Testis (tissue), 3 donors: ENCODE results near the gene EPS15. TPM values are rescaled to one million over a fixed set of nuclear protein-coding genes. Genes with fewer than 3 reads are reported as not detected.
"Not testable (repeated sequence)": the region's sequence is repeated elsewhere in the genome, so short reads cannot be mapped to it uniquely, and the experiment has no call there.

Experiments
- DNase-seq: peaks from one replicate; pipeline ENCODE4 v3.0.0-alpha.2; 2019
- H3K27ac ChIP-seq, 2 donors: fragments of 200-600 bp; sonication (generic); one replicate each; pipeline ENCODE4 v1.5.1; 2019
- H3K27me3 ChIP-seq: fragments of 200-600 bp; sonication (generic); one replicate; pipeline ENCODE4 v1.5.1; 2019
- H3K36me3 ChIP-seq: fragments of 200-600 bp; sonication (generic); one replicate; pipeline ENCODE4 v1.5.1; 2017; ENCODE audit warnings: low read depth; ENCODE audit errors: missing control alignments
- H3K4me1 ChIP-seq: fragments of 200-600 bp; sonication (generic); one replicate; pipeline ENCODE4 v1.5.1; 2019
- H3K4me3 ChIP-seq, 2 donors: fragments of 200-600 bp; sonication (generic); one replicate each; pipeline ENCODE4 v1.5.1; 2017 to 2019
- H3K9me3 ChIP-seq: fragments of 200-600 bp; sonication (generic); one replicate; pipeline ENCODE4 v1.5.1; 2017
- POLR2A ChIP-seq: fragments of 450-650 bp; IDR thresholded peaks from one replicate; pipeline ENCODE4 v1.6.1; 2017; ENCODE audit warnings: antibody characterized with exemption, mild to moderate bottlenecking, moderate library complexity
- WGBS, 2 donors: methylation state at CpG; one replicate each; pipeline ENCODE4 v1.1.5; 2018; 5-methylcytosine and 5-hydroxymethylcytosine counted together
- intact Hi-C: fragments of 100-400 bp; cut with DNase I; formaldehyde crosslinking; loops from one replicate; pipeline ENCODE4 v1.15.1; 2023; ENCODE audit warnings: low total_unique reads
- polyA plus RNA-seq: library from polyadenylated mRNA; stranded (reverse); fragments of 350-450 nt; fragmentation: Illumina TruSeq; extraction: RNeasy Lipid Tissue Mini Kit (QIAGEN cat#74804); gene quantifications from one replicate; pipeline ENCODE4 v1.2.3, GENCODE V29; 2014; ENCODE audit warnings: low read depth, low replicate concordance; ENCODE audit not compliant: insufficient read depth
- total RNA-seq, 2 donors: library from RNA; depleted of rRNA; stranded (reverse); fragments of >200 nt; gene quantifications; one replicate each; pipeline ENCODE4 v1.2.3, GENCODE V29; 2016
- TF ChIP-seq, protein P1 (sequence below), 3 experiments: fragments of 450-650 bp in 2 of 3; fragments of 200-600 bp in 1 of 3; sonication (generic) in 1 of 3; IDR thresholded peaks; one replicate each; pipeline ENCODE4 v1.5.1; 2016 to 2019; ENCODE audit warnings: antibody characterized with exemption in 3 of 3, mild to moderate bottlenecking in 2 of 3, moderate library complexity in 1 of 3

The EPS15 gene
- total and polyA plus RNA-seq, 3 donors from 2014 or later: 77.2 to 127 (median 108) TPM

DNA sequence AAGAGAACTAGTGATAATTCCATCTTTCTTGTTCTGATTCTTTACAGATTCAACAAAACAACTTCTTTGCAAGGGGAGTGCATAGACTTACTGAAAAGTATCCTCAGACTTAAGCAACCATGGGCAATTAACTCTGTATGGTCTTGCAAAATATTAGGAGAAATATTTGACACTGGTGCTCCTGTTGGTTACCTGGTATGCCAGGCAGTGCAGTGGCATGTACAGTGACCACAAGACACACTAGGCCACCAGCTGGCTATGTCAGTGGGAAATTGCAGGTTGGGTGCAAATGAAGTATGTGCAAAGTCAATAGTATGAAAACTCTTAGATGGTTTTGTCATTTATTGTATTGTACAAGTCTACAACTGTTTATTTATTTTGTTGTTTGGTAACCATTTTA is 34.5 kb downstream of the EPS15 start:
- no peak overlapping the region for H3K4me3 ChIP-seq
- no peaks in the 10 kb centered on the region for H3K36me3 ChIP-seq
- no peak overlapping the region for H3K27ac ChIP-seq
- intact Hi-C loops: no loop called here
- H3K27me3 ChIP-seq: no peaks in the 10 kb centered on the region
- TF ChIP-seq, protein P1, sequence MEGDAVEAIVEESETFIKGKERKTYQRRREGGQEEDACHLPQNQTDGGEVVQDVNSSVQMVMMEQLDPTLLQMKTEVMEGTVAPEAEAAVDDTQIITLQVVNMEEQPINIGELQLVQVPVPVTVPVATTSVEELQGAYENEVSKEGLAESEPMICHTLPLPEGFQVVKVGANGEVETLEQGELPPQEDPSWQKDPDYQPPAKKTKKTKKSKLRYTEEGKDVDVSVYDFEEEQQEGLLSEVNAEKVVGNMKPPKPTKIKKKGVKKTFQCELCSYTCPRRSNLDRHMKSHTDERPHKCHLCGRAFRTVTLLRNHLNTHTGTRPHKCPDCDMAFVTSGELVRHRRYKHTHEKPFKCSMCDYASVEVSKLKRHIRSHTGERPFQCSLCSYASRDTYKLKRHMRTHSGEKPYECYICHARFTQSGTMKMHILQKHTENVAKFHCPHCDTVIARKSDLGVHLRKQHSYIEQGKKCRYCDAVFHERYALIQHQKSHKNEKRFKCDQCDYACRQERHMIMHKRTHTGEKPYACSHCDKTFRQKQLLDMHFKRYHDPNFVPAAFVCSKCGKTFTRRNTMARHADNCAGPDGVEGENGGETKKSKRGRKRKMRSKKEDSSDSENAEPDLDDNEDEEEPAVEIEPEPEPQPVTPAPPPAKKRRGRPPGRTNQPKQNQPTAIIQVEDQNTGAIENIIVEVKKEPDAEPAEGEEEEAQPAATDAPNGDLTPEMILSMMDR (IDR thresholded peaks at IDR 0.05): no peak
- TF ChIP-seq POLR2A: no peak
- H3K9me3 ChIP-seq: no peaks in the 10 kb centered on the region
- DNase-seq: no peak
- peaks cover 6% of the 10 kb centered on the region for H3K4me1 ChIP-seq

DNA sequence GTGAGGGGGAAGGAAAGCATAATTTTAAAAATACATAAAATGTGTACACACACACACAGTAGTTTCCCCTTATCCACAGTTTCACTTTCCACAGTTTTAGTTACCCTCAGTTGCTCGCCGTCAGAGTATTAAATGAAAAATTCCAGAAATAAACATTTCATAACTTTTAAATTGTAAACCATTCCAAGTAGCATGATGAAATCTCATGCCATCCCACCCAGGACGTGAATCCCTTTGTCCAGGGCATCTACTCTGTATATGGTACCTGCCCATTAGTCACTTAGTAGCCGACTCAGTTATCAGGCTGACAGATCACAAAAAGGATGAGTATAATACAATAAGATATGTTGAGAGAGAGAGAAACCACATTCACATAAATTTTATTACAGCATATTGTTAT is 36.2 kb downstream of the EPS15 start:
- no peaks in the 10 kb centered on the region for H3K36me3 ChIP-seq
- DNase-seq: no peak
- H3K4me1 ChIP-seq: peaks cover 6% of the 10 kb centered on the region
- WGBS, 2 donors: 83 to 87% methylated on average over 4 of the region's 4 CpGs
- no peak overlapping the region for H3K4me3 ChIP-seq
- no peak overlapping the region for H3K27ac ChIP-seq
- no peaks in the 10 kb centered on the region for H3K27me3 ChIP-seq
- TF ChIP-seq, protein P1 (IDR thresholded peaks at IDR 0.05): no peak
- no peak for TF ChIP-seq POLR2A
- intact Hi-C loops: no loop called here
- no peaks in the 10 kb centered on the region for H3K9me3 ChIP-seq

DNA sequence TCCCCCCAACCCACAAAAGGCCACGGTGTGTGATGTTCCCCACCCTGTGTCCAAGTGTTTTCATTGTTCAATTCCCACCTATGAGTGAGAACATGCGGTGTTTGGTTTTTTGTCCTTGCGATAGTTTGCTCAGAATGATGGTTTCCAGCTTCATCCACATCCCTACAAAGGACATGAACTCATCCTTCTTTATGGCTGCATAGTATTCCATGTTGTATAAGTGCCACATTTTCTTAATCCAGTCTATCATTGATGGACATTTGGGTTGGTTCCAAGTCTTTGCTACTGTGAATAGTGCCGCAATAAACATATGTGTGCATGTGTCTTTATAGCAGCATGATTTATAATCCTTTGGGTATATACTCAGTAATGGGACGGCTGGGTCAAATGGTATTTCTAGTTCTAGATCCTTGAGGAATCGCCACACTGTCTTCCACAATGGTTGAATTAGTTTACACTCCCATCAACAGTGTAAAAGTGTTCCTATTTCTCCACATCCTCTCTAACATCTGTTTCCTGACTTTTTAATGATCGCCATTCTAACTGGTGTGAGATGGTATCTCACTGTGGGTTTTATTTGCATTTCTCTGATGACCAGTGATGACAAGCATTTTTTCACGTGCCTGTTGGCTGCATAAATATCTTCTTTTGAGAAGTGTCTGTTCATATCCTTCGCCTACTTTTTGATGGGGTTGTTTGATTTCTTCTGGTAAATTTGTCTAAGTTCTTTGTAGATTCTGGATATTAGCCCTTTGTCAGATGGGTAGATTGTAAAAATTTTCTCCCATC is 44.0 kb downstream of the EPS15 start:
- H3K4me3 ChIP-seq, DNase-seq, H3K4me1 ChIP-seq, H3K27me3 ChIP-seq, H3K9me3 ChIP-seq, H3K27ac ChIP-seq, intact Hi-C loops, H3K36me3 ChIP-seq: not testable (repeated sequence)
- WGBS, 2 donors: 92 to 93% methylated on average over 9 of the region's 9 CpGs

DNA sequence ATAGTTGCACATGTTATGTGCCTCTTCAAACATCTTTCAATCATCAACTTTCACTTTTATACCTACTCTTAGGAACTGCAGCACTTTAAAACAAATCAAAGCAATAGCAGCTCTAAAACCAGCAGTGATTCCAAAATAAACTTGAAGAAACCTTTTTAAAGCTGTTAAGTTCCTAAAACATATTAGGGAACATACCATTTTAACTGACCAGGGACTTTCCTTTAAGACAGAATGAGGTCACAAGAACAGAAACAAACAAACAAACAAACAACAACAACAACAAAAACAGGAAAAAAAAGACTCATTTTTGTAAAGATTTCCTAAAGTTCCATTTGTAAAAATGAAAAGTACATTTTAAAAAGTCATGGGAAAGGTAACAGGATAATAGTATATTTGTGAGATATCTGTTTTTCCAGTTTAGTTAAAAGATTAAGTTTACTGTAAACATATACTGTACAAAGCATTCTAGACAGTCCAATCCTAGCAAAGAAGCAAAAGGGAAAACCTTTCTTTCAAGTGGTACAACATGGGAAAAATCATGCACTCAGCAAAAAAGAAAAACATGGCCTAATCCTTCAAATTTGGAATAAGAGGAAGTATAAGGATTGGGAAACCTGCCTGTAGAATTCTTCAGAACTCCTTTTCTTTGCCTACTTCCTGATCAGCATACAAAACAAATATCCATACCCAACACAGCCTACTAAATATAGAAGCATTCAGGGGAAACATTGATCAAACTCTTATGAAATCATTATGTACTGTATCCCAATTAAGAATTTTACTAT is 45.5 kb downstream of the EPS15 start:
- DNase-seq: no peak
- TF ChIP-seq POLR2A: no peak
- TF ChIP-seq, protein P1 (IDR thresholded peaks at IDR 0.05): no peak
- Histone ChIP-seq H3K4me1 (no peaks in the 10 kb centered on the region), H3K36me3 (no peaks in the 10 kb centered on the region), H3K27me3 (no peaks in the 10 kb centered on the region), H3K4me3 (no peak overlapping the region), H3K9me3 (no peaks in the 10 kb centered on the region), H3K27ac (no peak overlapping the region)
- intact Hi-C loops: no loop called here

DNA sequence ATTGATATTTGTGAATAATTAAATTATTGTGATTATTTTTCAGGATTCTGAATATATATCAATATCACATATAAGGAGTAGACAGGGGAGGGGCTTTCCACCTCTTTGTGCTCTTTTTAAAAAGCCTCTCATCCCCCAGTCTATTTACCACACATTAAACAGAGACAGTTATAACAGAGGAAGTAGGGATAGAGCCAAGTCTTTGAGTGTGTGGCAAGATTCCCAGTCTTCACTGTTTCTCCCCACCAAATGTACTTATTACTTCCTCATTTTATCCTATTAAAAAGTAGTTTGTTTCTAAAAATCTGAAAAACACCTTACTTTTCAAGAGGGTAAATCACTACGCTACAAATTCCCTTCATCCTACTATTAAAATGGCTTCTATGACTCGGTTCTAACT is 46.7 kb downstream of the EPS15 start:
- DNase-seq: no peak
- peak overlapping the region in 1 of 2 donors; percentile 4 for H3K27ac ChIP-seq
- no peaks in the 10 kb centered on the region for H3K36me3 ChIP-seq
- WGBS, 2 donors: 53 to 71% methylated on average over 2 of the region's 2 CpGs
- TF ChIP-seq POLR2A: no peak
- TF ChIP-seq, protein P1 (IDR thresholded peaks at IDR 0.05): no peak
- no peak overlapping the region for H3K4me3 ChIP-seq
- intact Hi-C loops: no loop called here
- H3K4me1 ChIP-seq: no peaks in the 10 kb centered on the region
- no peaks in the 10 kb centered on the region for H3K9me3 ChIP-seq
- no peaks in the 10 kb centered on the region for H3K27me3 ChIP-seq
